Measurements from ENCODE around the gene FASTKD2.

GRCh38 chr2:206718296-206718695 lies 47.1 kb upstream of the FASTKD2 start, which contains the start of gene DYTN:
- TF ChIP-seq CTCF (IDR thresholded peaks at IDR 0.05) (no peak), POLR2A (IDR thresholded peaks at IDR 0.05) (no peak)

Data from ovary (tissue), 3 donors.